Neural progenitor cell (in vitro differentiated cells): ENCODE results near the gene UAP1. TPM values are rescaled to one million over a fixed set of nuclear protein-coding genes. Genes with fewer than 3 reads are reported as not detected.

Source experiments
- DNase-seq: peaks from one replicate; pipeline ENCODE4 v3.0.0-alpha.2; 2016; ENCODE audit warnings: low spot score
- H2AFZ ChIP-seq: fragments of 200-600 bp; sonication (generic); replicated peaks from 2 replicates; pipeline ENCODE4 v1.6.1; 2016; ENCODE audit warnings: antibody characterized with exemption
- H3F3A ChIP-seq: fragments of 200-600 bp; sonication (generic); 2 replicates; pipeline ENCODE4 v1.6.1; 2016; ENCODE audit warnings: antibody characterized with exemption, low read depth
- H3K27ac ChIP-seq: fragments of 200-600 bp; sonication (generic); 2 replicates; pipeline ENCODE4 v1.5.1; 2016; ENCODE audit warnings: mild to moderate bottlenecking
- H3K27me3 ChIP-seq: fragments of 200-600 bp; sonication (generic); 2 replicates; pipeline ENCODE4 v1.6.1; 2016; ENCODE audit warnings: mild to moderate bottlenecking, moderate library complexity
- H3K36me3 ChIP-seq: fragments of 200-600 bp; sonication (generic); 2 replicates; pipeline ENCODE4 v1.5.1; 2016
- H3K4me1 ChIP-seq: fragments of 200-600 bp; sonication (generic); 2 replicates; pipeline ENCODE4 v1.6.1; 2016; ENCODE audit warnings: mixed run types
- H3K4me2 ChIP-seq: fragments of 200-600 bp; sonication (generic); 2 replicates; pipeline ENCODE4 v1.6.1; 2016
- H3K4me3 ChIP-seq: fragments of 200-600 bp; sonication (generic); 2 replicates; pipeline ENCODE4 v1.5.1; 2016
- H3K79me2 ChIP-seq: fragments of 200-600 bp; sonication (generic); 2 replicates; pipeline ENCODE4 v1.6.1; 2016; ENCODE audit warnings: low read depth
- H3K9ac ChIP-seq: fragments of 200-600 bp; sonication (generic); 2 replicates; pipeline ENCODE4 v1.6.1; 2016
- H3K9me3 ChIP-seq: fragments of 200-600 bp; sonication (generic); 2 replicates; pipeline ENCODE4 v1.5.1; 2016; ENCODE audit warnings: low read depth
- H4K20me1 ChIP-seq: fragments of 200-600 bp; sonication (generic); 2 replicates; pipeline ENCODE4 v1.6.1; 2016; ENCODE audit warnings: low read depth
- H3K27ac Mint-ChIP-seq: 3 replicates; pipeline ENCODE4 v1.8.0; 2021; ENCODE audit warnings: mixed read lengths
- H3K27me3 Mint-ChIP-seq: 2 replicates; pipeline ENCODE4 v1.8.0; 2022; ENCODE audit warnings: low read depth, mild to moderate bottlenecking, inconsistent platforms, moderate library complexity, mixed read lengths; ENCODE audit not compliant: insufficient read depth
- H3K36me3 Mint-ChIP-seq: 3 replicates; pipeline ENCODE4 v1.8.0; 2021; ENCODE audit warnings: mixed read lengths
- H3K4me1 Mint-ChIP-seq: 3 replicates; pipeline ENCODE4 v1.8.0; 2021; ENCODE audit warnings: mixed read lengths
- H3K4me3 Mint-ChIP-seq: 3 replicates; pipeline ENCODE4 v1.8.0; 2021; ENCODE audit warnings: mild to moderate bottlenecking, moderate library complexity, mixed read lengths
- H3K9me3 Mint-ChIP-seq: 3 replicates; pipeline ENCODE4 v1.8.0; 2020; ENCODE audit warnings: mixed read lengths
- EZH2 ChIP-seq: fragments of 200-600 bp; sonication (generic); IDR thresholded peaks from 2 replicates; pipeline ENCODE4 v1.6.1; 2017; ENCODE audit warnings: antibody characterized with exemption, mild to moderate bottlenecking, moderate library complexity
- EZH2phosphoT487 ChIP-seq: fragments of 200-600 bp; sonication (generic); IDR thresholded peaks from 2 replicates; pipeline ENCODE4 v1.6.1; 2017; ENCODE audit warnings: antibody characterized with exemption
- total RNA-seq: library from RNA; depleted of rRNA; stranded (reverse); fragments of >200 nt; gene quantifications from 2 replicates; pipeline ENCODE4 v1.2.3, GENCODE V29; 2015; ENCODE audit warnings: low replicate concordance
- TF ChIP-seq, protein P1 (sequence below): fragments of 200-600 bp; sonication (generic); IDR thresholded peaks from 2 replicates; pipeline ENCODE4 v1.5.1; 2017; ENCODE audit warnings: antibody characterized with exemption, mild to moderate bottlenecking

Gene UAP1
- total RNA-seq, 1 donor from 2014 or later = 57.1 TPM

DNA sequence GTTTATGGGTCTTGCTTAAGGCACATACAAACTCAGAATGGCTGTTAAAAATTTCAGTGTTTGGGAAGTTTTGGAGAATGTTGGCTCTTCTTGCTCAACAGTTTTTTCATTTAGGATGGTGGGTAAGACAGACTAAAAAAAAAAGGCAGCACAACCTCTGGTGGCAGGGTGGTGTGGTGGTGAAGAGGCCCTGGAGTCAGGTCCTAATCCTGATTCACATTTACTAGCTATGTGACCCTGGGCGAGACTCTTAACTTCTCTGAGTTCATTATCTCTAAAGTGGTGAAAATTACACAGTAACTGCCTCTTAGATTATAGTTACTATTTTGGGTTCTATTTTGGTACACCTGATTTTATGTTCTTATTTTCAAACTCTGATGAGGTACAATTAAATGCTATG is 11.6 kb downstream of the UAP1 start:
- peaks cover 3% of the 10 kb centered on the region for H3K4me1 ChIP-seq
- no peaks in the 10 kb centered on the region for H4K20me1 ChIP-seq
- H3K27me3 Mint-ChIP-seq = no peaks in the 10 kb centered on the region
- H3K9ac ChIP-seq = no peak overlapping the region
- no peak overlapping the region for H3K4me3 ChIP-seq
- no peak overlapping the region for H3K4me2 ChIP-seq
- H3K9me3 ChIP-seq = no peaks in the 10 kb centered on the region
- H3F3A ChIP-seq = no peaks in the 10 kb centered on the region
- H3K79me2 ChIP-seq = no peaks in the 10 kb centered on the region
- no peaks in the 10 kb centered on the region for H3K9me3 Mint-ChIP-seq
- no peak overlapping the region for H3K27ac ChIP-seq
- H3K4me3 Mint-ChIP-seq = no peak overlapping the region
- no peak for TF ChIP-seq EZH2phosphoT487
- TF ChIP-seq, protein P1, sequence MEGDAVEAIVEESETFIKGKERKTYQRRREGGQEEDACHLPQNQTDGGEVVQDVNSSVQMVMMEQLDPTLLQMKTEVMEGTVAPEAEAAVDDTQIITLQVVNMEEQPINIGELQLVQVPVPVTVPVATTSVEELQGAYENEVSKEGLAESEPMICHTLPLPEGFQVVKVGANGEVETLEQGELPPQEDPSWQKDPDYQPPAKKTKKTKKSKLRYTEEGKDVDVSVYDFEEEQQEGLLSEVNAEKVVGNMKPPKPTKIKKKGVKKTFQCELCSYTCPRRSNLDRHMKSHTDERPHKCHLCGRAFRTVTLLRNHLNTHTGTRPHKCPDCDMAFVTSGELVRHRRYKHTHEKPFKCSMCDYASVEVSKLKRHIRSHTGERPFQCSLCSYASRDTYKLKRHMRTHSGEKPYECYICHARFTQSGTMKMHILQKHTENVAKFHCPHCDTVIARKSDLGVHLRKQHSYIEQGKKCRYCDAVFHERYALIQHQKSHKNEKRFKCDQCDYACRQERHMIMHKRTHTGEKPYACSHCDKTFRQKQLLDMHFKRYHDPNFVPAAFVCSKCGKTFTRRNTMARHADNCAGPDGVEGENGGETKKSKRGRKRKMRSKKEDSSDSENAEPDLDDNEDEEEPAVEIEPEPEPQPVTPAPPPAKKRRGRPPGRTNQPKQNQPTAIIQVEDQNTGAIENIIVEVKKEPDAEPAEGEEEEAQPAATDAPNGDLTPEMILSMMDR = no peak
- TF ChIP-seq EZH2 = no peak
- peak overlapping the region; percentile 43 for H3K27ac Mint-ChIP-seq
- no peak for DNase-seq
- no peak overlapping the region for H2AFZ ChIP-seq
- H3K27me3 ChIP-seq = no peaks in the 10 kb centered on the region
- H3K36me3 Mint-ChIP-seq = peaks cover 14% of the 10 kb centered on the region
- peaks cover 2% of the 10 kb centered on the region for H3K4me1 Mint-ChIP-seq
- H3K36me3 ChIP-seq = no peaks in the 10 kb centered on the region

GRCh38 chr1:162578071-162578700 is 16.7 kb downstream of the UAP1 start:
- Histone ChIP-seq H2AFZ (no peak overlapping the region), H3K36me3 (no peaks in the 10 kb centered on the region), H3K9me3 (no peaks in the 10 kb centered on the region), H3K4me3 (no peak overlapping the region), H3K4me2 (no peak overlapping the region), H3K4me1 (peaks cover 10% of the 10 kb centered on the region), H3K27ac (peak overlapping the region; percentile 16), H3K27me3 (no peaks in the 10 kb centered on the region), H3F3A (no peaks in the 10 kb centered on the region), H3K79me2 (no peaks in the 10 kb centered on the region), H3K9ac (no peak overlapping the region), H4K20me1 (no peaks in the 10 kb centered on the region)
- no peak for DNase-seq
- Mint-ChIP-seq H3K27ac (no peak overlapping the region), H3K9me3 (no peaks in the 10 kb centered on the region), H3K27me3 (no peaks in the 10 kb centered on the region), H3K4me3 (no peak overlapping the region), H3K4me1 (peaks cover 6% of the 10 kb centered on the region), H3K36me3 (peaks cover 17% of the 10 kb centered on the region)
- no peak for TF ChIP-seq EZH2
- TF ChIP-seq EZH2phosphoT487 = no peak
- TF ChIP-seq, protein P1 = no peak

- Mint-ChIP-seq H3K4me1 (peaks cover 6% of the 10 kb centered on the region), H3K27ac (no peak overlapping the region), H3K4me3 (no peak overlapping the region), H3K36me3 (peaks cover 17% of the 10 kb centered on the region), H3K27me3 (no peaks in the 10 kb centered on the region), H3K9me3 (no peaks in the 10 kb centered on the region)
- no peaks in the 10 kb centered on the region for H3K79me2 ChIP-seq
- H3K27me3 ChIP-seq = no peaks in the 10 kb centered on the region
- H3K4me2 ChIP-seq = no peak overlapping the region
- no peak overlapping the region for H3K27ac ChIP-seq
- H3F3A ChIP-seq = no peaks in the 10 kb centered on the region
- no peak overlapping the region for H3K4me3 ChIP-seq
- no peak overlapping the region for H3K9ac ChIP-seq
- H2AFZ ChIP-seq = no peak overlapping the region
- H3K36me3 ChIP-seq = no peaks in the 10 kb centered on the region
- H3K9me3 ChIP-seq = no peaks in the 10 kb centered on the region
- H3K4me1 ChIP-seq = peaks cover 10% of the 10 kb centered on the region
- no peak for DNase-seq
- no peaks in the 10 kb centered on the region for H4K20me1 ChIP-seq
- TF ChIP-seq EZH2 (no peak), EZH2phosphoT487 (no peak)
- TF ChIP-seq, protein P1 = no peak
These were observed 17.4 kb downstream of the UAP1 start for GRCh38 chr1:162578936-162579335.
